ENCODE data around the gene PODXL2.

Gene PODXL2

GRCh38 chr3:127606086-127606805, 22.7 kb upstream of the PODXL2 start:
- DNase-seq = no peak

GRCh38 chr3:127606981-127607595, 21.9 kb upstream of the PODXL2 start:
- DNase-seq = no peak

DNA sequence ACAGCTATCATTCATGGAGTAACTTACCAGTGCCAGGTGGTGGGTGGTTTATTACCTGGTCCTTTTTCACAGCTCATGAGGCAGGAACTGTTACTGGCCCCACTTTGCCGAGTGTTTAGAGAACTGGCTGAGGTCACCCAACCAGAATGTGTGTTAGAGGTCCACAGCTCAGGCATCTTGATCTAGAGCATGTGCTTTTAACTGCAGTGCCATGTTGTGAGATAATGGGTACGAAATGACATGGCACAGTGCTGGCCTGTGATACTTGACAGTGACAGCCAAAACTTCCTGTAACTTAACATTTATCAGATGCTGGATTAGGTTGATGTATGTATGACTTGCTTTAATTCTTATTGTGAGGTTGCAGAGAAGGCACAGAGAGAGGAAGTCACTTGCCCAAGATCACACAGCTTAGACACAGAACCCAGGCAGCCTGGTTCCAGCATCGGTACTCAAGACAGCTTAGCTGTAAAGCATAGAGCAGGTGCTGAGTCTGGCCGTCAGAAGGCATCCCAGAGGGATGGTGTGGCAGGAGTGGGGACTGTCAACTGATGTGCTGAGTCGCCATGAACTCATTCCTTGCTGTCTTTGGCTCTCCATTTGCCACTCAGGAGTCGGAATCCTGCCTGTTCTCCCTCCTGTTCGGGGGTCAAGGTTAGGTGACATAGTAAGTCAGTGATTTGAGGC, 21.2 kb upstream of the PODXL2 start:
- no peak for DNase-seq

- no peak for DNase-seq
Measured at GRCh38 chr3:127608362-127608718, 20.6 kb upstream of the PODXL2 start.

GRCh38 chr3:127610105-127610504, 18.9 kb upstream of the PODXL2 start:
- no peak for DNase-seq

DNA sequence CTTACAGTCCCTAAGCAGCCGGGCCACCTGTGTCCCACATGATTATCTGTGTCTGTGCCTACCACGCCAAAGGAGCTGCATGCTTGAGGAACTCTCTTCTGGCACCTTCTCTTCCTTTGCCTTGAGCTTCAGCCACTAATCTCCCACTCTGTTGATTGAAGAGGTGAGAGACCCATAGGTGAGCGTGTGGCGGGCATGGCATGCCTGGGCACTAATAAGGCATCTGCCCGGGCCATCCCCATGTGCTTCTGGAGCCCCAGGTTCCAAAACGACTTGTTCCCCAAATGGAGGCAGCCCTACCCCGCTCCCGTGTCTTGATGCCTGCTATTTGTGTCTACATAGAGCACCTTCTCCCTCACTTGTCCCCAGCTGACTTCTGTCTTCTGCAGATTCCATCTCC, 17.7 kb upstream of the PODXL2 start:
- no peak for DNase-seq

GRCh38 chr3:127612966-127613365, 16.0 kb upstream of the PODXL2 start:
- DNase-seq = no peak

DNA sequence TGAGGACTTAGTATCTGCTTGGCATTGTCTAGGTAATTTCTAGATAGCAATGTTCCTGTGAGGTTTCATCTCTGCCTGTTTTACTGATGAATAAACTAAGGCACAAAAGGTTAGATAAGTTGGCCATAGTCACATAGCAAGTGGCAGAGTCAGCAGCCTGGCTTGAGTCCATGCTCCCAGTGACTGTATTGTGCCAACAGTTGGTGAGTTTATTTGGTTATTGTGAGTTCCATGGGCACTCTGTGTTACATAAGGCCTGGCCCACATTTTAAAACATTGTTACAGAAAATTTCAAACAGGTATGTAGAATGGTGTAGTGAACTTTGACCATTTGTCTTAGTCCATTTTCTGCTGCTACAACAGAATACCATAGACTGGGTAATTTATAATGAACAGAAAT, 15.6 kb upstream of the PODXL2 start:
- DNase-seq = no peak

DNA sequence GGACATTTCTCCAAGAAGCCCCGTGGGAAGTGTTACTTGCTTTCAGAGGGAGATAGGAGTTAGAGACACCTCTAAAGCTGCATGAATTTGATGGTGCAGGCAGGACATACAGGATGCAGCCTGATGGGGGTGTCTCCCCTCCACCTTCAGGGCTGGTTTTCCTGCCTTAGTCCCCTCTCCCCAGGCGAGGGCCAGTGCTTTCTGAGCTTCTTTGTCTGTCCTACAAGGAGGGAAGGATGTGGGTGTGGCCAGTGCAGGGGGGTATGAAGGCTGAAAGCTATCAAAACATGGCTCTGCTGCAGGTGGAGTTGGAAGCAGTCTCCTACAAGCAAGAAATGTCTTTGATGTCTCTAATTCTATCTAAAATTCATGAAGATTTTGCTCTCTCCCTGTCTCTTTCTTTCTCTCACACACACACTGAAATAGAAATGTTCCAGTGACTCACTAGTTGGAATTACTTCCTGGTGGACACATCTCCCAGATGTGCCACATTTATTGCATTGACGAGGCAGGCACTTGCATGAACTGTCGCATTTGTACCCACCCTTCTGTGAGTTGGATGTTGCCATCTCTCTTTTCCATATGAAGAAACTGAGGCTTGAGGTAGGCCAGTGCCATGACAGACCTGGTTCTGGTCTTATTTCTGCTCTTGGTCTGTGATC, 13.9 kb upstream of the PODXL2 start:
- no peak for DNase-seq

GRCh38 chr3:127615631-127616305, 13.2 kb upstream of the PODXL2 start:
- no peak for DNase-seq

DNA sequence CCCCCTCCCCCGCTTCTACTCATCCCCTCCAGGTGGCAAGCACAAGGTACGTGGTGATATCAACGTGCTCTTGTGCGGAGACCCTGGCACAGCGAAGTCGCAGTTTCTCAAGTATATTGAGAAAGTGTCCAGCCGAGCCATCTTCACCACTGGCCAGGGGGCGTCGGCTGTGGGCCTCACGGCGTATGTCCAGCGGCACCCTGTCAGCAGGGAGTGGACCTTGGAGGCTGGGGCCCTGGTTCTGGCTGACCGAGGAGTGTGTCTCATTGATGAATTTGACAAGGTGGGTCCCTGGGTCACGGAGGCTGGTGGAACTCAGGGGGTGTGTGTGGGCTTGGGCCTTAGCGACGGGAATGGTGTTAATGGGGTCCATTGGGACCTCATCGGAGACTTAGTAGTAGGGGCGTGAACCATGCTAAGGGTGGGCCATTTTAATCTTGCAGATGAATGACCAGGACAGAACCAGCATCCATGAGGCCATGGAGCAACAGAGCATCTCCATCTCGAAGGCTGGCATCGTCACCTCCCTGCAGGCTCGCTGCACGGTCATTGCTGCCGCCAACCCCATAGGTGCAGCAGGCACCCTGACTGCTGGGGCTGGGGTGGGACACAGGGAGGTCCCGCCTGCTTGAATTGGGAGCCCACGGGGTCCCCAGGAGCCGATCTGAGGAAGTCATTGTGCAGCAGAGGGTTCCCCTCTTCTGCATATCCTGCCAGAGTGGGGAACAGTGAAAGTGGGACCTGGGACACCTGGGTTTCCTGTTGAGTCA, 12.0 kb upstream of the PODXL2 start:
- no peak for DNase-seq

DNA sequence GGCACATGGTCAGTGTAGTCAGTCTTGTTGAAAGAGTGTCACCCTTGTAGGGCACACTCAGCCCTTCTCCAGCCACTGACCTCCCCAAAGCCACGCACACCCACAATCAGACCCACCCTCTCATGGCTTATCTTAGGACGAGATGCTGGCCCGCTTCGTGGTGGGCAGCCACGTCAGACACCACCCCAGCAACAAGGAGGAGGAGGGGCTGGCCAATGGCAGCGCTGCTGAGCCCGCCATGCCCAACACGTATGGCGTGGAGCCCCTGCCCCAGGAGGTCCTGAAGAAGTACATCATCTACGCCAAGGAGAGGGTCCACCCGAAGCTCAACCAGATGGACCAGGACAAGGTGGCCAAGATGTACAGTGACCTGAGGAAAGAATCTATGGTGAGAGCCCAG, 10.1 kb upstream of the PODXL2 start:
- no peak for DNase-seq

GRCh38 chr3:127620637-127621375, 8.2 kb upstream of the PODXL2 start:
- DNase-seq = no peak

- no peak for DNase-seq
Measured at GRCh38 chr3:127622031-127622430, 7.0 kb upstream of the PODXL2 start.

GRCh38 chr3:127622772-127623576, 6.0 kb upstream of the PODXL2 start:
- DNase-seq = no peak

DNA sequence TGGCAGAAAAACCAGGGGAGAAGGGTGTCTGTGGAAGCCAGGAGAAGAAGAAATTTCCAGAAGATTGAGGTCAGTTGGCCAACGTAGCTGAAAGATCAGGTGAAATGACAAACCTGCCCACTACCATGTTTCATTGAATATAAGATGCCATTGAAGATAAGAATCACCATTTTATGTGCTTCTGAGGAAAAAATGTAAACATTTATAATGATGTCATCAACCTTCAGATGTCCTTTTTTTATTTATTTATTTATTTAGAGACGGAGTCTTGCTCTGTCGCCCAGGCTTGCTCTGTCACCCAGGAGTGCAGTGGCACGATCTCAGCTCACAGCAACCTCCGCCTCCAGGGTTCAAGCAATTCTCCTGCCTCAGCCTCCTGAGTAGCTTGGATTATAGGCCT, 4.9 kb upstream of the PODXL2 start:
- no peak for DNase-seq

GRCh38 chr3:127625821-127626220, 3.2 kb upstream of the PODXL2 start:
- no peak for DNase-seq

GRCh38 chr3:127628426-127628787, 578 bp upstream of the PODXL2 start:
- DNase-seq = no peak

- DNase-seq = no peak
Measured at GRCh38 chr3:127629467-127630403, 750 bp downstream of the PODXL2 start.
